ENCODE results near the gene NGRN.

- TF ChIP-seq CTCF (IDR thresholded peaks at IDR 0.05) (no peak), ZFX (IDR thresholded peaks at IDR 0.05; ENCODE audit: borderline replicate concordance) (no peak)
Observed at GRCh38 chr15:90309020-90309419, 43.5 kb downstream of the NGRN start.
